Trophoblast cell (in vitro differentiated cells and primary cell): ENCODE results near the gene CSF2RB.
"Not testable (repeated sequence)": the region's sequence is repeated elsewhere in the genome, so short reads cannot be mapped to it uniquely, and the experiment has no call there.

Source experiments
- DNase-seq, 2 donors: peaks; one replicate each; pipeline ENCODE4 v3.0.0-alpha.2; 2016
- H2AFZ ChIP-seq: 2 replicates; pipeline ENCODE4 v1.6.1; 2013; ENCODE audit warnings: low read length, moderate library complexity, mild to moderate bottlenecking; ENCODE audit not compliant: insufficient read depth, poor library complexity
- H2AK5ac ChIP-seq: 2 replicates; pipeline ENCODE4 v1.6.1; 2013; ENCODE audit warnings: mild to moderate bottlenecking, low read length
- H2BK120ac ChIP-seq: 2 replicates; pipeline ENCODE4 v1.6.1; 2013; ENCODE audit warnings: low read length, mild to moderate bottlenecking, moderate library complexity; ENCODE audit not compliant: insufficient read depth, poor library complexity
- H2BK12ac ChIP-seq: 2 replicates; pipeline ENCODE4 v1.6.1; 2013; ENCODE audit warnings: mild to moderate bottlenecking, low read length, moderate library complexity
- H2BK5ac ChIP-seq: 2 replicates; pipeline ENCODE4 v1.6.1; 2013; ENCODE audit warnings: low read length, low read depth, moderate library complexity, mild to moderate bottlenecking; ENCODE audit not compliant: poor library complexity
- H3K14ac ChIP-seq: 2 replicates; pipeline ENCODE4 v1.6.1; 2013; ENCODE audit warnings: mild to moderate bottlenecking, low read length
- H3K18ac ChIP-seq: 2 replicates; pipeline ENCODE4 v1.6.1; 2013; ENCODE audit warnings: mild to moderate bottlenecking, low read length
- H3K23ac ChIP-seq: 2 replicates; pipeline ENCODE4 v1.6.1; 2013; ENCODE audit warnings: low read length
- H3K27ac ChIP-seq: 2 replicates; pipeline ENCODE4 v1.5.1; 2013; ENCODE audit warnings: low read depth, mild to moderate bottlenecking, inconsistent platforms, low read length, moderate library complexity
- H3K27me3 ChIP-seq: 2 replicates; pipeline ENCODE4 v1.6.1; 2013; ENCODE audit warnings: inconsistent platforms, mild to moderate bottlenecking, low read length, moderate library complexity; ENCODE audit not compliant: insufficient read depth
- H3K36me3 ChIP-seq, 2 experiments: 1 replicate in 1 of 2; 2 replicates in 1 of 2; pipeline ENCODE4 v1.6.1; 2013; ENCODE audit warnings: low read length in 2 of 2, mild to moderate bottlenecking in 2 of 2, moderate library complexity in 1 of 2; ENCODE audit not compliant: insufficient read depth in 2 of 2, control insufficient read depth in 1 of 2
- H3K4ac ChIP-seq: 2 replicates; pipeline ENCODE4 v1.6.1; 2013; ENCODE audit warnings: low read depth, mild to moderate bottlenecking, low read length, moderate library complexity
- H3K4me1 ChIP-seq, 2 experiments: 1 replicate in 1 of 2; 2 replicates in 1 of 2; pipeline ENCODE4 v1.6.1; 2013; ENCODE audit warnings: low read length in 2 of 2, mild to moderate bottlenecking in 2 of 2, moderate library complexity in 1 of 2; ENCODE audit not compliant: insufficient read depth in 2 of 2, control insufficient read depth in 1 of 2
- H3K4me2 ChIP-seq: 2 replicates; pipeline ENCODE4 v1.6.1; 2013; ENCODE audit warnings: inconsistent platforms, mild to moderate bottlenecking, low read length, moderate library complexity
- H3K4me3 ChIP-seq: 2 replicates; pipeline ENCODE4 v1.5.1; 2013; ENCODE audit warnings: mild to moderate bottlenecking, low read depth, low read length, inconsistent platforms
- H3K79me1 ChIP-seq: one replicate; pipeline ENCODE4 v1.6.1; 2013; ENCODE audit warnings: low read length
- H3K79me2 ChIP-seq: 2 replicates; pipeline ENCODE4 v1.6.1; 2013; ENCODE audit warnings: low read length, mild to moderate bottlenecking; ENCODE audit not compliant: control insufficient read depth, insufficient read depth, poor library complexity
- H3K9ac ChIP-seq: 2 replicates; pipeline ENCODE4 v1.6.1; 2013; ENCODE audit warnings: mild to moderate bottlenecking, low read length
- H3K9me3 ChIP-seq: 2 replicates; pipeline ENCODE4 v1.6.1; 2013; ENCODE audit warnings: low read depth, mild to moderate bottlenecking, control low read depth, inconsistent platforms, low read length; ENCODE audit not compliant: insufficient read depth
- H4K12ac ChIP-seq: 2 replicates; pipeline ENCODE4 v1.6.1; 2013; ENCODE audit warnings: low read depth, mild to moderate bottlenecking, low read length, moderate library complexity
- H4K8ac ChIP-seq: 2 replicates; pipeline ENCODE4 v1.6.1; 2013; ENCODE audit warnings: low read depth, mild to moderate bottlenecking, low read length, moderate library complexity
- H4K91ac ChIP-seq: one replicate; pipeline ENCODE4 v1.6.1; 2013; ENCODE audit warnings: low read depth, mild to moderate bottlenecking, low read length, moderate library complexity
- WGBS: extraction: QIAGEN DNeasy Blood & Tissue Kit; methylation state at CpG from one replicate; pipeline ENCODE4 v1.1.7; 2013; ENCODE audit warnings: missing lambda C conversion rate; ENCODE audit not compliant: insufficient read length, insufficient coverage; ENCODE audit errors: extremely low coverage; 5-methylcytosine and 5-hydroxymethylcytosine counted together

Gene CSF2RB

GRCh38 chr22:36985211-36985889 lies 71.9 kb downstream of the CSF2RB start:
- no peaks in the 10 kb centered on the region for H3K4me1 ChIP-seq
- no peaks in the 10 kb centered on the region for H3K9me3 ChIP-seq
- H3K27me3 ChIP-seq, result no peaks in the 10 kb centered on the region
- no peak overlapping the region for H2AK5ac ChIP-seq
- H3K18ac ChIP-seq, result no peak overlapping the region
- no peak overlapping the region for H4K8ac ChIP-seq
- H2BK120ac ChIP-seq, result no peak overlapping the region
- no peak overlapping the region for H4K12ac ChIP-seq
- H3K36me3 ChIP-seq, result no peaks in the 10 kb centered on the region
- H3K4ac ChIP-seq, result no peak overlapping the region
- no peak overlapping the region for H3K27ac ChIP-seq
- no peaks in the 10 kb centered on the region for H3K79me1 ChIP-seq
- no peak overlapping the region for H3K4me3 ChIP-seq
- no peaks in the 10 kb centered on the region for H3K79me2 ChIP-seq
- no peak overlapping the region for H2AFZ ChIP-seq
- no peak overlapping the region for H4K91ac ChIP-seq
- no peak overlapping the region for H3K14ac ChIP-seq
- no peak overlapping the region for H2BK12ac ChIP-seq
- H3K4me2 ChIP-seq, result no peak overlapping the region
- DNase-seq, result peak in 1 of 2 donors; percentile 24
- no peak overlapping the region for H3K9ac ChIP-seq
- no CpG with 5 or more reads among the region's 10 CpGs for WGBS
- H3K23ac ChIP-seq, result no peak overlapping the region
- H2BK5ac ChIP-seq, result no peak overlapping the region

- Histone ChIP-seq H4K12ac (no peak overlapping the region), H3K27ac (no peak overlapping the region), H3K9me3 (no peaks in the 10 kb centered on the region), H3K4ac (no peak overlapping the region), H3K27me3 (no peaks in the 10 kb centered on the region), H3K4me2 (no peak overlapping the region), H3K4me3 (no peak overlapping the region), H2BK5ac (no peak overlapping the region), H4K91ac (no peak overlapping the region), H3K4me1 (no peaks in the 10 kb centered on the region), H3K9ac (no peak overlapping the region), H3K18ac (no peak overlapping the region), H3K79me1 (no peaks in the 10 kb centered on the region), H3K23ac (no peak overlapping the region), H3K79me2 (no peaks in the 10 kb centered on the region), H2BK120ac (no peak overlapping the region), H3K14ac (no peak overlapping the region), H2AK5ac (no peak overlapping the region), H2AFZ (no peak overlapping the region), H4K8ac (no peak overlapping the region), H3K36me3 (no peaks in the 10 kb centered on the region), H2BK12ac (no peak overlapping the region)
- peak in 1 of 2 donors; percentile 31 for DNase-seq
- no CpG with 5 or more reads among the region's 8 CpGs for WGBS
Observed at GRCh38 chr22:36986242-36986821, 72.9 kb downstream of the CSF2RB start.

- Histone ChIP-seq H4K91ac (no peak overlapping the region), H2BK120ac (no peak overlapping the region), H3K4me2 (no peak overlapping the region), H3K4me1 (no peaks in the 10 kb centered on the region), H2AFZ (no peak overlapping the region), H3K18ac (no peak overlapping the region), H3K9ac (no peak overlapping the region), H3K27me3 (no peaks in the 10 kb centered on the region), H4K12ac (no peak overlapping the region), H3K4me3 (no peak overlapping the region), H3K14ac (no peak overlapping the region), H3K23ac (no peak overlapping the region), H3K27ac (no peak overlapping the region), H3K4ac (no peak overlapping the region), H4K8ac (no peak overlapping the region), H3K9me3 (no peaks in the 10 kb centered on the region), H2BK5ac (no peak overlapping the region), H2AK5ac (no peak overlapping the region), H3K79me1 (no peaks in the 10 kb centered on the region), H3K36me3 (no peaks in the 10 kb centered on the region), H2BK12ac (no peak overlapping the region), H3K79me2 (no peaks in the 10 kb centered on the region)
- no peak for DNase-seq
- no CpG with 5 or more reads among the region's 12 CpGs for WGBS
Observed at GRCh38 chr22:36988075-36988832, 74.8 kb downstream of the CSF2RB start.

GRCh38 chr22:36989012-36989411 lies 75.6 kb downstream of the CSF2RB start:
- H3K4me1 ChIP-seq, H3K9ac ChIP-seq, DNase-seq, H2AFZ ChIP-seq, H2BK5ac ChIP-seq, H2AK5ac ChIP-seq, H4K91ac ChIP-seq, H3K79me1 ChIP-seq, H2BK120ac ChIP-seq, H3K4ac ChIP-seq, H3K27ac ChIP-seq, H3K23ac ChIP-seq, H4K8ac ChIP-seq, H3K4me2 ChIP-seq, H3K4me3 ChIP-seq, H3K18ac ChIP-seq, H4K12ac ChIP-seq, H3K14ac ChIP-seq, H3K36me3 ChIP-seq, H3K9me3 ChIP-seq, H3K27me3 ChIP-seq, H2BK12ac ChIP-seq, H3K79me2 ChIP-seq: not testable (repeated sequence)
- no CpG with 5 or more reads among the region's 4 CpGs for WGBS
